Lower leg skin (tissue), 3 donors: ENCODE results near the gene FBRS.

Experiments used
- POLR2A ChIP-seq, 2 donors: fragments of 450-650 bp; IDR thresholded peaks; one replicate each; pipeline ENCODE4 v1.6.1; 2016 to 2017; ENCODE audit warnings: antibody characterized with exemption in 2 of 2, mild to moderate bottlenecking in 1 of 2, moderate library complexity in 1 of 2
- TF ChIP-seq, protein P1 (sequence below), 3 donors: fragments of 450-650 bp; IDR thresholded peaks; one replicate each; pipeline ENCODE4 v1.5.1; 2016; ENCODE audit warnings: antibody characterized with exemption in 3 of 3, mild to moderate bottlenecking in 3 of 3, moderate library complexity in 2 of 3

DNA sequence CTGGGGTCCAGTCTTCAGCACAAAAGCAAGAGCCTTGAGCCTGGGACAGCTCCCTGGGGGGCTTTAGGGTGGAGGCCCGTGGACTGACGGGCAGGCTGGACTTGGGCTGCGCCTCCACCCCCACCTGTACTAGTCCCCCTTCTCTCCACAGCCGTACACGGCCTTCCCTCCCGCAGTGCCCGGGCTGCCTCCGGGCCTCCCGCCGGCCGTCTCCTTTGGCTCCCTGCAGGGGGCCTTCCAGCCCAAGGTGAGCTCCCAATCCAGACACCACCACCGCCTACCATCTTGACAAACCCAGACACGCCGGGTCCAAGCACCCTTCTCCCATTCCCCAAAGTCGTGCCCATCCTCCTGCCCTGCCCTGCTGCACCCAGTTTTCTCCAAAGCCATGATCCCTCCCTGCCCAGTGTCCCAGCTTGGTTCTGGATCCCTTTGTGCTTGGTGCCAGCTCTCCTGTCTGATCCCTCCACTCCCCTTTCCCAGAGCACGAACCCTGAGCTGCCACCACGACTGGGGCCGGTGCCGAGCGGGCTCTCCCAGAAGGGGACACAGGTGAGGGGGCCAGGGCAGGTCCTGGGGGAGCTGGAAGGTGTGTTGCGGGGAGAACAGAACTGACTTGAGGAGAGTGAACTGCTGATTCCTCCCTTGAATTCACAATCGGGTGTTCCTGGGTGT, 7.1 kb downstream of the FBRS start:
- TF ChIP-seq, protein P1, sequence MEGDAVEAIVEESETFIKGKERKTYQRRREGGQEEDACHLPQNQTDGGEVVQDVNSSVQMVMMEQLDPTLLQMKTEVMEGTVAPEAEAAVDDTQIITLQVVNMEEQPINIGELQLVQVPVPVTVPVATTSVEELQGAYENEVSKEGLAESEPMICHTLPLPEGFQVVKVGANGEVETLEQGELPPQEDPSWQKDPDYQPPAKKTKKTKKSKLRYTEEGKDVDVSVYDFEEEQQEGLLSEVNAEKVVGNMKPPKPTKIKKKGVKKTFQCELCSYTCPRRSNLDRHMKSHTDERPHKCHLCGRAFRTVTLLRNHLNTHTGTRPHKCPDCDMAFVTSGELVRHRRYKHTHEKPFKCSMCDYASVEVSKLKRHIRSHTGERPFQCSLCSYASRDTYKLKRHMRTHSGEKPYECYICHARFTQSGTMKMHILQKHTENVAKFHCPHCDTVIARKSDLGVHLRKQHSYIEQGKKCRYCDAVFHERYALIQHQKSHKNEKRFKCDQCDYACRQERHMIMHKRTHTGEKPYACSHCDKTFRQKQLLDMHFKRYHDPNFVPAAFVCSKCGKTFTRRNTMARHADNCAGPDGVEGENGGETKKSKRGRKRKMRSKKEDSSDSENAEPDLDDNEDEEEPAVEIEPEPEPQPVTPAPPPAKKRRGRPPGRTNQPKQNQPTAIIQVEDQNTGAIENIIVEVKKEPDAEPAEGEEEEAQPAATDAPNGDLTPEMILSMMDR (IDR thresholded peaks at IDR 0.05) = peak in 1 of 3 donors; percentile 33
- TF ChIP-seq POLR2A (IDR thresholded peaks at IDR 0.05) = no peak
